Eye (tissue), 1 donor: ENCODE data around the gene NMRK1.
A peak's percentile ranks its signal among the peaks of the same experiment; 100 is the strongest.

Source experiments
- DNase-seq: peaks from one replicate; pipeline ENCODE4 v3.0.0-alpha.2; 2015

The NMRK1 gene

GRCh38 chr9:75054368-75055001 is 33.5 kb downstream of the NMRK1 start:
- DNase-seq = no peak

DNA sequence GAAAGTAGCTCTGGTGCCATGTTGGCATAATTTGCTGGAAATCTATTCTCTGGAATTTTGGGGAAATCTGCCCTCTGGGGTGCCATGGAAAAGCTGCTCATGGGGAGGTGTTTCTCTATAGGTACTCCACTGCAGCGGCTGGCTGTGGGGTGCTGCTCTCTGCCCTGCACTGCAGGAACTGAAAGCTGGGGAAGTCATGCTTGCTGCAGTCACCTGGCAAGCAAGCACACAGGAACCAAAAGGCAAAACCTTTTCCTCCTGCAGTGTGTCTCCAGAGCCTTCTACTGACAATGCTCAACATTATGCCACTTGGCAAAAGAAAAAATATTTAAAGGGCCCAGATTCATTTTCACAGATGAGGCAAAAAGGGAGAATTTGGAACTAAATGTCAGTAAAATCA is 34.1 kb downstream of the NMRK1 start:
- DNase-seq = no peak

- DNase-seq = no peak
These were observed 36.7 kb downstream of the NMRK1 start for GRCh38 chr9:75051285-75051684.

DNA sequence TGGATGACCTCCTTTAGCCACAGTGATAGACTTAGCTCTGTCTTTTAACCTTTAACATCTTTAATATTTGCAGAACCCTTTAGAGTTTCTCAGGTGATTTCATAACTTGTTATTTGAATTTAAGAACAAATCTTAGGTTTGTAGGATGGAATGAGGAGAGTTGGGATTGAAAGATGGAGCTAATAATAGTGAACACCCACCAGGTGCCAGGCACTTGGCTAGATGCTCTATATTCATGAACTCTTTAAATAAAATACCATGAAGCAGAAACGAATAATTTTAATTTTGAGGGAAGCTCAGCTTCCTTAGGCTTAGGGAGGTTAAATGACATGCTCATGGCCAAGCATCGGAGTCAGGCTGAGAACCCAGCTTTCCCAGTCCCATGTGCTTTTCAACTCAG is 40.4 kb downstream of the NMRK1 start:
- DNase-seq = no peak

DNA sequence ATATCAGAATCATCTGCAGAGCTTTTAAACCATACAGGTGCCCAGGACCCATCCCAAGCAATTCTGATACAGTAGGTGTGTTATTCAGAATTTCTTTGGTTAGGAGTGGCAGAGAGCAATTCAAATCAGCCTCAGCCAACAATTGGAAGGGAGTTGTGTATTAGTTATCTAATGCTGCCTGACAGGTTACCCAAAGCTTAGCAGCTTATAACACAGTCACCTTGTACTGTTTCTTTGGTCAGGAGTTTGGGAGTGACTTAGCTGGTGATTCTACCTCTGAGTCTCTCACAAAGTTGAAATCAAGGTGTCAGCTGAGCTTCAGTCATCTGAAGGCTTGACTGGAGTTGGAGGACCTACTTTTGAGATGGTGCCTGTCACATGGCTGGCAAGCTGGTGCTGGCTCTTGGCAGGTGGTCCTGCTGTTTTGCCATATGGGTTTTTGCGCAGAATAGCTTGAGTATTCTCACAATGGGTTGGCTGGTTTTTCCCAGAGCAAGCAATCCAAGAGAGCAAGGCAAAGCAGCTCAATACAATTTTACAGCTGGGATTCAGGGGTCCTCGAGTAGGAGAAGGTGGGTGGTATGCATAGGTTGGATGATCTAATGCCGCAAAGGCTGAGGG is 41.1 kb downstream of the NMRK1 start:
- DNase-seq = no peak

GRCh38 chr9:75041041-75041440 is 46.9 kb downstream of the NMRK1 start:
- DNase-seq = no peak

GRCh38 chr9:75039801-75040200 is 48.2 kb downstream of the NMRK1 start:
- no peak for DNase-seq

- no peak for DNase-seq
These were observed 48.9 kb downstream of the NMRK1 start for GRCh38 chr9:75039009-75039408.

DNA sequence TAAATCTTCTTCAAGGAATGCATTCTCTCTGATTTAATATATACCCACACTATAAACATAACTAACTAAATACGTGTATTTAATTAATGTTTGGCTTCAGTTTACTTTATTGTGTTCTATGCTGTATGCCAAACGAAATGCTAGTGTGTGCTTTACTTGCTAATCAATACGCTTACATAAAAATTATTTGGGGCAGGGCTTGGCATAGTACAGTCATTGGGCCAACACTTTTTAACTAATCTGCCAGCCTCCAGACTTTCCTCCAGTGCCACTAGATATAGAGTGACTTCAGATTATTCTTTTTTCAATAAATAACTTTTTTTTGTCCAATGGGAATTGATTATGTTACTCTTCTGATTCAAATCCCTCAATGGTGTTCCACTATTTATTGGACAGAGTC is 51.2 kb downstream of the NMRK1 start:
- no peak for DNase-seq

DNA sequence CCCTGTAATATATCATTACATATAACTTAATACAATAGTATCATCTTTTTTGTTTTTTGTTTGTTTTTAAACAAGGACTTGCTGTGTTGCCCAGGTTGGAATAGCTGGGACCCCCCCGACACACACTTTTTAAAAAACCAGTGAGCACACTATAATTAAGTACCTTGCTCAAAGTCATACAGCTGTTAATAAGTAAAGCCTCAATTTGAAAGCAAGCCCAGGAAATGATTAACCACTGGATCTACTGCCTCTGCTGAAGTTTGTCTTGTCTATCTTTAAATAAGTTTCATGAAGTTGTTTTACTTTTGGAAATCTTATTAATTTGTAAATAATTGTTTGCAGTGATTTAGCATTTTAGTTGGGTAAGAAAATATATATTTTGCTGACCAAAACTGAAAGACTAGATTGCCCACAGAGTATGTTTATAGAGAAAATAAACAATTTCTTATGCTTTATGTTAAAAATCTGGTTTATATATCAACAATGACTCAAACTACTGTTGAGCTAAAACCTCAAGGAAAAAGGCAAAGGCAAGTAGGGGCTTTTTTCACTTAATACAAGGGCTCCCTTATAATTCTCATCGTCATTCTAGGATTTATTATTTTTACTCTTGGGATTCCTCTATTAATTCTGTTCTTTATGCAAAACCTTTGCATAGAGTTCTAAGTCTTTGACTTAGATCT is 54.0 kb downstream of the NMRK1 start:
- no peak for DNase-seq

DNA sequence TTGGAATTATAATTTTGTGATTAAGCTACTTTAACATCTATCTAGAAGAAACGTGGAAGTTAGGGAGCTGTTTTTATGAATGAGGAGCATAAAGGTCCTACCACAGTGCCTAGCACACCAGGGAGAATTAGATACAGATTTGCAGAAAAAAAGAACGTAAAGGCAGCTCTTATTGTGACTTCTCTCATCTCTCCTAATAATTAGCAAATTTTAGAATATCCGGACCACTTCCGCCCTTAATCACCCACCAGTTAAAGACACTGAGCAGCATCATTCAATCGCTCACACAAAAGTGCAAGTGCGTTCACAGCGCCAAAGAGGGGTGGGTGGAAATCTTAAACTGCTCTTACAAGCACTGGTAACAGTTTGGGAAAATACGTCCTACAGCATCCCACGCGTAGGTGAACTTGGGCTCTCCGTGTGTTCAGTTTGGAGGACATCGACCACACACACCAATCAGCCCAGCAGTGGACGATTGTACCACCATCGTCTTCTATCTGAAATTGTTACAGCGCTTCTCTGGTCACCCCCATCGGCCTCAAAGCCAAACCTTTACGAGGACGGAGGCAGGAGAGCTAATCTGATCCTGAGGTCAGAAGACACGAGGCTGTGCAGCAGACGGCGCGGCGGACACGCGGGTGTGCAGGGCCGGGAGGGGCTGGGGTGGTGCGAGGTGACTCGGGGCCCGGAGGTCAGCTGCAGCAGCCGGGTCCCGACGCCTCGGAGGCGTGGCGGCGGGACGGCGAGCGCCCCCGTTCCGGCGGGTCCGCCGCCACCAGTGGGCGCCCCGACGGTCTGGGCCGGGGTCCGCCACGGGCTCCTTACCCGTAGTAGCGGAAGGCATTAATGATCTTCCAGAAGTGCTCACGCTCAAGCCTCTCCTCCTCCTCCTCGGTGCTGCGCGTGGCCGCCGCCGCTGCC is 60.5 kb downstream of the NMRK1 start:
- DNase-seq = peak; percentile 84

GRCh38 chr9:75023846-75024245 is 64.1 kb downstream of the NMRK1 start:
- no peak for DNase-seq

DNA sequence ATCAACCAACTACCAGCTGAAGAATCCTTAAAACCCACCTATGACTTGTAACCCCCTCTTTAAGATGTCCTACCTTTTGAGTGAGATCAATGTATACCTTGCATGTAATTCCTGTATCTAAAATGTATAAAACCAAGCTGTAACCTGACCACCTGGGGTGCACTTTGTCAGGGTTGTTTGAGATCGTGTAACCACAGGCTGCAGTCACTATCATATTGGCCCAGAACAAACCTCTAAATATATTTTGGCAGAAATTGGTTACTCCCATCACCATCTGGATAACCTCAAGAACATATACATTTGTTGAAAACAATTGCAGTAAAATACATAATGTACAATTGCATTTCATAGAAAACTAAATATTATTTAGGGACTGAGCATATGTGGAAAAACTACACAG is 68.3 kb downstream of the NMRK1 start:
- no peak for DNase-seq

GRCh38 chr9:75019022-75019421 is 68.9 kb downstream of the NMRK1 start:
- DNase-seq = no peak

GRCh38 chr9:75017378-75017777 is 70.6 kb downstream of the NMRK1 start:
- DNase-seq = no peak

- no peak for DNase-seq
These were observed 74.2 kb downstream of the NMRK1 start for GRCh38 chr9:75013735-75014134.
